Nucleus accumbens (tissue), 56 donors: ENCODE results near the gene TCF7.
A peak's percentile ranks its signal among the peaks of the same experiment; 100 is the strongest.

Experiments used
- DNase-seq, 56 donors: peaks; one replicate each; lab custom pipeline; 2025; lab: John Stamatoyannopoulos, UW

Gene TCF7

DNA sequence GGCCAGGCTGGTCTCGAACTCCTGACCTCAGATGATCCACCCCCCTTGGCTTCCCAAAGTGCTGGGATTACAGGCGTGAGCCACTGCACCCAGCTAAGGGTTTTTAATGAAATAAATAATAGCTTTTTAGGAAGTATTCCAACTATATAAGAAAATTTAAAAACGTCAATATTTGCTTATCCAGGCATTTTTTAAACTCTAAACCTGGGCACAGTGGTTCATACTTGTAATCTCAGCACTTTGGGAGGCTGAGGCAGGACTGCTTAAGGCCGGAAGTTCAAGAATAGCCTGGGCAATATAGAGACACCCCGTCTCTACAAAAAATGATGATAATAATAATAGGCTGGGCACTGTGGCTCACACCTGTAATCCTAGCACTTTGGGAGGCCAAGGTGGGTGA is 48.1 kb downstream of the TCF7 start:
- DNase-seq, result no peak

DNA sequence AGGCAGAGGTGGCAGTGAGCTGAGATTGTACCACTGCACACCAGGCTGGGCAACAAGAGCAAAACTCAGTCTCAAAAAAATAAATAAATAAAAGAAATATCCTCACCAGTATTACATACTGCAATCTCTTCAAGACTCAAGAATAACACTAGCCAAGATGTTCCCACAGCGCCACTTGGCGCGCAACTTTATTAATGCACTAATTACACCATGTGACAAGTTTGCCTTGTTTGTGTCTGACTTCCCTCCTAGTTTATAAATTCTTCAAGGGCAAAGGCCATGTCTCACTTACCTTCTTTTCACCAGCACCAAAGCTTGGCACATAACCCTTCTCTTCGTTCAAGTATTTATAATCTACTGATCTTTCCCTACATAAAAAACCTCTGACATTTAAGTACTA is 57.5 kb downstream of the TCF7 start:
- no peak for DNase-seq

DNA sequence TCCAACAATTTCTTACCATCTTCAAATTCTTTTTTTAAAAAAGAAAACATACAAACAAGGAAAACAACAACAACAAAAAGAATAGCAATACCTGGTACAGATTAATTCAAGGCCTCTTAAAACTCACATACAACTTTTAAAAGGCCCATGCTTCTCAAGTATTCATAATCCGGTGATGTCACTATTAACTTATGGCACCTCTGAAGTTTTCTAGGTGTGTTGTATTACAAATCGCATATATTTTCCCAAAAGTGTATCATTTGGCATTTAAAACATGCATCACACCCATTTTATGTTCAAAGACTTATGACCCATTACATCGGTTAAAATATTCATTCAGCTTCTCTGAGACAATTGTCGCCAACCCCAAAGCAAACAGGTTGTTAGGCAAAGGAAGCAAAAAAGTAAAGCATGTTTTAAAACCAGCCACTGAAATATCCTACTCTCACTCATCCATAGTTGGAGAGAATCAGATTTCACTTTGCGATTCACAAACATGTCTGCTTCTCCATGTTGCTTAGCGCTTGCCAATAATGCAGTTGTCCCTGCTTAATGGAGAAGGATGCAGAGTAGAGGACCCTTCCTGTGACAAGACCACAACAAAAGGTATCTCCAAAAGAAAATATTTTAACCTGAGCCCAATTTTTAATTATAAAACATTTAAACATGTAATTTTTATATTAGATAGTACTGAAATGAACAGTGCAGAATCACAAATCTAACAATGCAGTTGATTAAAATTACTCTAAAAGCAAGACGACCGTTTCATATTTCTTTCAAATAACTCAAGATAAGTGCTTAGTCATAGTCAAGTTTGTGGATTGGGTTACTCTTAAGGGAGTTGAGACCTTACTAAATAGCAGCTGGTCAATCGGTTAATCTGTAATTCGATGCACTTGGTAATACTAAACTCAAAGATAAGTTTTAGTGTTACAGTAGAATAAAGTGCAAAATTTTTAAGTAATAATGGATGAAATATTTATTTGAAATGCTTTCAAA is 60.7 kb downstream of the TCF7 start:
- DNase-seq, result no peak

DNA sequence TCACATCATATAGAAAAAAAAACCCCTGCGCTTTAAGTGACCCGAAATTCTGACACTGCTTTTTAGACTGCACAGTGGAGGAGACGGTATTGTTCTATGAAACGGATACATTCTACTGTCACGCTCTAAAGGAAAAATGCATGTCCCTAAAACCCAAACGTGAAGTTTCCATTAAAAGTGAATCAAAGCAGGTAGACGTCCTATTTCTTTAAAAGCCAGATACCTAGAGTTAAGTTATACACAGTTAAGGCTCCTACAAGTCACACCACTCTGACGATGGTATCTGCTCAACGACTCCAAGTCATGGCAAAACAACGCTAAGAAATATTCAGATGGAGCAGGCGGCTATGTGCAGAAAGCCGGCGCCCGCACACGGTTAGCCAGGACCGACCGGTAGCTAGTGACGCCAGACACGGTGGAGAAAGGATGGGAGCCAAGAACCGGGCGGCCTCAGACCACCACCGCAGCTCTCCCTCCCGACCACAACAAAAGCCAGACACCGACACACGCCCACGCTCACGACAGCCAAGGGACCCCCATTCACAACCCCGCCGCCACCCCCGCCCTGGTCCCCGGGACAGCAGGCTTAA is 61.5 kb downstream of the TCF7 start:
- DNase-seq, result peak in 12 of 56 donors; percentile 17 to 61 (median 48)

DNA sequence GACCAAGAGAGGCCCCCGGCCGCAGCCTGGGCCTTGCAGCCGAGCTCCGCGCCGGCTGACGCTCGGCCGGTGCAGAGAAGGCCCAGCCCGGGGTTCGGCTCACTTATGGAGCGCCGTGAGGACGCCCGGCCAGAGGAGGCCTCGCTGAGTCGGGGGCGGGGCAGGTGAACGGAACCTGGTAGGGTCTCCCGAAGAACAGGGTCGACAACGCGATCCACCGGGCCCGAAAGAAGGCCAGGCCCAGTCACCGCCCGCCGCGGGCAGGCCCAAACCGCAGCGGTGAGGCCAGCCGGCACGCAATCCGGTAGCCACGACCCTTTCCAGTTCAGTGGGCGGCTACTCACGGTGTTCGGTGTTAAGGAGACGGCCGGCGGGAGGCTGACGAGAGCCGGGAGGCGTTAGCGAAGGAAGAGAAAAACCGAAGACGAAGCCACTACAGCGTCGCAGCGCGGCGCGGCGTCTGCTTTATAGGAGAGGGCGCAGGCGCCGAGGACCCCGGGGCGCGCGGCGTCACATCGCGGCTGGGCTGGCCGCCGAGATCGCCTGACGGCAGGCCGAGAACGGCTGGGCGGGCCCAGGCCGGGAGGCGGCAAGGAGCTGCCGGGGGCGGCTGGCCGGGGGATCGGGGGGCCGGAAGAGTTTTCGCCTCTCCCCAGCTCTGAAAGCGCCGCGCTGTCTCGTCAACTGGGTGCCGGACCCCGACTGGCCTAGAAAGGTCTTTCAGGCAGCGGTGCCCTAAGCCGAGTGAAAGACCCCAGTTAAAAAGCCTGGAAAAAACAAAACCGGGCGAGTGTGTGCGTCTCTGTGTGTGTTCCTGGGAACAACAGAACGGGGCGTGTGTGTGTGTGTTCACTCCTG is 62.3 kb downstream of the TCF7 start, which contains the start of gene SKP1:
TSS of gene SKP1 (minus strand) at position 440 of the 858 bp plus-strand sequence. CDS start 2,928 bp downstream, outside the sequence.
- peak in 53 of 56 donors; percentile 18 to 91 (median 79) for DNase-seq

DNA sequence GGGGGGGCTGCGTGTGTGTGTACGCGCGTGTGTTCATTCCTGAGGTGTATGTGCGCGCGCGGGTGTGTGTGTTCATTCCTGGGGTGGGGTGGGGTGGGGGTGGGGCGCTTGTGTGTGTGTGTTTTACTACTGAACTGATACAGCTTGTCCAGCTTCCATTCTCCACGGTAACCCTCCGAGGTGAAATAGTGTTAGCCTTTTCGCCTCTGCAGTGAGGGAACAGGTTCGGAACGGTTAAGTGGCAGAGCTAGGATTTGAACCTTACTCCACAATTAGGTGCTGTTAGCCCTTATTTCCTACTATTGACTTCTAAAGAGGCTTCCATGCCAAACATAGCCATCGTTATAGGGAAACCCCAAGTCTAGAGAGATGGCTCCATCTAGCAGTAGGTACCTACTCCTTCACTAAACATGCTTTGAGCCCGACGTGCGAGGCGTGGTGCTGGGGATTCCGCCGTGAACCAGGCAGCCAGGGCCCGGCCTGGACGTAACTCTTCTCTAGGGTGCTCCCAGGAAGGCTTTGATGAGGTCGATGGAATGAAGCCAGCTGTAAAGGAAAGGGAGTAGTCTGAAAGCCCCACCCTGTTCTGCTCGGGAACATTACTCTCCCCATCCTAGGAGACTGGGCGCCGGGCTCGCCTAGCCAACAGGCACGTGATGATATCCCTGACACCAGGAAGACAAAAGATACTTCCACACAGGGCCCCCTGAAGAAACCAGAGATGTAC is 63.1 kb downstream of the TCF7 start:
- peak in 7 of 56 donors; percentile 1 to 71 (median 58) for DNase-seq

DNA sequence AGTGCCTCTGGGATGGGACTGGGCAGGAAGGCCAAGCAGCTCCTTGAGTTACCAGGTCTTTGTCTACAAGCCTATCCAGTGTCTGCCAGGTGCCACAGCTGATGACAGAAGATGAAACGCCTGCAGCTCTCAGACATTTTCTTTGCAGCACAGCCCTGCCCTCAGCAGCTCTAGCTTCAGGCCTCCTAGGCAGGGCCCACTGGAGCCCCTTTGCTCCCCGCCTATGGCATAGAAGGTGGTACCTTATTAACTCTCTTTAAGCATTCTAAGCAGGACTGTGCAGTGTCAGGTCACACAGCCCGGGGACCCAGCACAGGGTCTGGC is 63.6 kb downstream of the TCF7 start:
- DNase-seq, result no peak

DNA sequence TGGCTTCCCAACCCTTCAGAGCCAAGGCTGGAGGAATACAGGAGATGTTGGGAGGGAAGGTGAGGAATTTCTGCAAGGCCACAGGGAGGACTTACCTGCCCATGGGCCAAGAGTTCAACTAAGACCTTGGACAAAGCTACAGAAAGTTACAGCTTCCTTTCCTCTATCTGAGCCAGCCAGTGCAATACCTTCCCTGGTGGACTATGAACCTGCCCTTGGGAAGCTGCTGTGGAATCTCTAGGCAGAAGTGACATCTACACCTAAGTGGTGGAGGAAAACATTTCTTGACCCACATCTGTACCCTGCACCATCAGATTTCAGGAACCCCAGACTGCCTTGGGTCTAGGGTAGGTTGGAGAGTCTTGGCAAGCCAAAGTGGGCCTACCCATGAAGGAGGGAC is 69.0 kb downstream of the TCF7 start:
- DNase-seq, result no peak

DNA sequence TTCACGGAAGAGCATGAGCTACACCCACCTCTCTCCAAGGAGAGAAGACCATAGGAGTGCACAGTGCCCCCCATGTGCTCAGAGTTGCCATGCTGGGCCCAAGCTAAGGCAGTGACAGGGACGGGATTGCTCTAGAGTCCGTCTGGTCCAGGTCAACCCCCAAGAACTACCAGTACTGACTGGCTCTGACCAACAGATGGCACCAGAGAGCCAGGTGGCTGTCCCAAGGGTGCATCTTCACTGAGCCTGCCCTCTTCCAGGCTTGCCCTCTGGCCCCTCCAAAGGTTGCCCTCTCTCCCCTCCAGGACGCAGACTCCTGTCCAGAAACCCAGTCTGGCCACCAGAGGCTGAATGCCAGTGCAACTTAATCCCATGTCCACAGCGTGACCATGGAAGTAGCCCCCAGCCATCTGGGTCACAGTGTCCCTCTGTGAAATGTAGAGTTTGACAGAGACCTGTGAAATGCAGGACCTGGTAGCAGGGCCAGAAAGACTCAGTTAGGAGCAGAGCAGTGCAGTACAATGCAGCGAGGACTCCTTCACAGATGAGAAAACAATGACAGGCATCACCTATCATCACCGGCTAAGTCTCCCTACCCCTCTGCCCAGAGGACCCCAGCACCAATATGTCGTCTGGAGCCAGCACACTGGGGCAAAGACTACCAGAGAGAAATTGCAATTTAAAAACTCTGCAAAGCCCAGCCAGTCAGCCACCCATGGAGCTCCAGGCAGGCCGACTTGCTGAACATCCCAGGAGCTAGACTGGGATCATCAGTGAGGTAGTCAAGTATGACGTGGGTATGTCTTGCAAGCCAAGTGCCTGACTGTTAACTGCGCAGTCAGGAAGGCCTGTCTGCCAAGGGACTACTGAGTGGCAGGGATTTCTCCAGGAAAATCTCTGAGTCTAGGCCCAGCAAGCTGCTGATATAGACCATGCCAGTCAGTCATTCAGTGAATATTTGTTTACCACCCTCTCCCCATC is 70.0 kb downstream of the TCF7 start:
- peak in 48 of 56 donors; percentile 6 to 77 (median 40) for DNase-seq

DNA sequence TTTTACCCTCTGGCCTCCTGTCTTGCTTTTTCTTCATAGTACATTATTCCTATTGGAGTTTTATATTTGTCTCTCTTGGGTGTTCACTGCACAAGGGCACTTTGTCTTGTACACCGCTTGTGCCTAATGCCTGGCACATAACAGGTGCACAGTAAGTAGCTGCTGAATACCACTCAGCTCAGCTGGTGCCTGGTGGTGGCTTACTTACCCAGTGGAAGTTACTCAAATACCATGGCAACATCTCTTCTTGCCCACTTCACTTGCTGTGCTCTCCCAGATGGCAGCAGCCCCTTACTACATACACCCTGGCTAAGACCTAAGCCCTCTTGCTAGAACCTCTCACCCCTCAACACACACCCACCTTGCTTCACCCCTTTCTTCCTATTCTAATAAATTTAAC is 73.6 kb downstream of the TCF7 start:
- no peak for DNase-seq

DNA sequence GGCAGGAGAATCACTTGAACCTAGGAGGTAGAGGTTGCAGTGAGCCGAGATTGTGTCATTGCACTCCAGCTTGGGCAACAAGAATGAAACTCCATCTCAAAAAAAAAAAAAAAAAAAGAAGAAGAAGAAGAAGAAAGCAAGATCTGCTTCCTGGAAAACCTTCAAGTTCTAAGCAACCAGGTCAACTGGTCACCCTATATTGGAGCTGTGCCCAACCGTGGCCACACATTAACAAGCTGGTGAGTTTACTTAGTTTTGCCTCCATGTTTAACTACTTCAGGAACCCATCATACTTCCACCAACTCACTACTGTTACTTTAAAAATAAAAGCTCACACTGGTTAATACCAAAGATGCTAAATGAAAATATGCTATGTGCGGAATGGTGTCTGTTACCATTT is 74.5 kb downstream of the TCF7 start:
- no peak for DNase-seq

DNA sequence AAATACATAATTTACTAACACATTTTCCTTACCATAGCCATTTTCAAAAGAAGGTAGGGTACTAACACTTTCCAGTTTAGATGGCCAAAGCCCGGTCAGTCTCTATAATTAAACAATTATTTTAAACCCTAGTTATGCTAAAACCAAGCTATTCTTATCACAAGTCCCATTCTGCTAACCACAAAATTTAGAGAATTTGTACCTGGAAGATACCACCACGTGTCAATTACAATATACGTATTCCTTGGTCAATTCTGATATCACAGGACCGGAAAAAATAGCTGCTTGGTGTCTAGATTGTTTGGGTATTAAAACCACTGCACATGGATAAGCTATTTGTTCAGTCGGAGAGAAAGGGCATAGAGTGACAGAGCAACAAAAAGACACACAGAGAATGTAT is 81.2 kb downstream of the TCF7 start:
- DNase-seq, result no peak
